Measurements from ENCODE around the gene FRMD1.

The FRMD1 gene

GRCh38 chr6:168111911-168112310, 32.9 kb upstream of the FRMD1 start:
- no peak for DNase-seq (ENCODE audit: low read depth)

GRCh38 chr6:168110437-168110836, 31.4 kb upstream of the FRMD1 start:
- no peak for DNase-seq (ENCODE audit: low read depth)

- no peak for DNase-seq (ENCODE audit: low read depth)
These were observed 30.2 kb upstream of the FRMD1 start for GRCh38 chr6:168109171-168109570.

- no peak for DNase-seq (ENCODE audit: low read depth)
These were observed 28.4 kb upstream of the FRMD1 start for GRCh38 chr6:168107191-168107983.

GRCh38 chr6:168106633-168107005, 27.6 kb upstream of the FRMD1 start:
- DNase-seq (ENCODE audit: low read depth), result no peak

- DNase-seq (ENCODE audit: low read depth), result no peak
These were observed 27.0 kb upstream of the FRMD1 start for GRCh38 chr6:168105813-168106632.

- no peak for DNase-seq (ENCODE audit: low read depth)
These were observed 25.6 kb upstream of the FRMD1 start for GRCh38 chr6:168104636-168105035.

- DNase-seq (ENCODE audit: low read depth), result no peak
These were observed 24.2 kb upstream of the FRMD1 start for GRCh38 chr6:168103050-168103830.

- no peak for DNase-seq (ENCODE audit: low read depth)
These were observed 23.4 kb upstream of the FRMD1 start for GRCh38 chr6:168102315-168102985.

- DNase-seq (ENCODE audit: low read depth), result no peak
These were observed 22.7 kb upstream of the FRMD1 start for GRCh38 chr6:168101590-168102314.

GRCh38 chr6:168100803-168101589, 22.0 kb upstream of the FRMD1 start:
- DNase-seq (ENCODE audit: low read depth), result no peak

GRCh38 chr6:168100011-168100802, 21.2 kb upstream of the FRMD1 start:
- no peak for DNase-seq (ENCODE audit: low read depth)

GRCh38 chr6:168099201-168100010, 20.4 kb upstream of the FRMD1 start:
- no peak for DNase-seq (ENCODE audit: low read depth)

- DNase-seq (ENCODE audit: low read depth), result no peak
These were observed 19.4 kb upstream of the FRMD1 start for GRCh38 chr6:168098431-168098861.

- no peak for DNase-seq (ENCODE audit: low read depth)
These were observed 18.8 kb upstream of the FRMD1 start for GRCh38 chr6:168097621-168098430.

GRCh38 chr6:168097221-168097620, 18.2 kb upstream of the FRMD1 start:
- no peak for DNase-seq (ENCODE audit: low read depth)

- DNase-seq (ENCODE audit: low read depth), result no peak
These were observed 17.3 kb upstream of the FRMD1 start for GRCh38 chr6:168096271-168096764.

Data from stimulated activated CD8-positive, alpha-beta memory T cell treated with anti-CD3 and anti-CD28 coated beads, Interleukin-7, amount 100 ng/mL, for 24 hours (primary cell).